GM21447 (cell line): ENCODE data around the gene WSCD1.

Source experiments
- ATAC-seq: cut with Tn5 transposase; IDR thresholded peaks from one replicate; pipeline ENCODE4 v1.9.1; 2021; ENCODE audit not compliant: unreplicated experiment

The WSCD1 gene

GRCh38 chr17:6069539-6070429 lies at the start of gene WSCD1:
TSS of gene WSCD1 (plus strand) at chr17:6070379. CDS start at chr17:6080659, 10,280 bp downstream.
- no peak for ATAC-seq

GRCh38 chr17:6021011-6021400 lies 49.2 kb upstream of the WSCD1 start:
- no peak for ATAC-seq

GRCh38 chr17:6021627-6022026 lies 48.6 kb upstream of the WSCD1 start:
- no peak for ATAC-seq

GRCh38 chr17:6023036-6023831 lies 46.9 kb upstream of the WSCD1 start:
- ATAC-seq = no peak

GRCh38 chr17:6024576-6024975 lies 45.6 kb upstream of the WSCD1 start:
- no peak for ATAC-seq

DNA sequence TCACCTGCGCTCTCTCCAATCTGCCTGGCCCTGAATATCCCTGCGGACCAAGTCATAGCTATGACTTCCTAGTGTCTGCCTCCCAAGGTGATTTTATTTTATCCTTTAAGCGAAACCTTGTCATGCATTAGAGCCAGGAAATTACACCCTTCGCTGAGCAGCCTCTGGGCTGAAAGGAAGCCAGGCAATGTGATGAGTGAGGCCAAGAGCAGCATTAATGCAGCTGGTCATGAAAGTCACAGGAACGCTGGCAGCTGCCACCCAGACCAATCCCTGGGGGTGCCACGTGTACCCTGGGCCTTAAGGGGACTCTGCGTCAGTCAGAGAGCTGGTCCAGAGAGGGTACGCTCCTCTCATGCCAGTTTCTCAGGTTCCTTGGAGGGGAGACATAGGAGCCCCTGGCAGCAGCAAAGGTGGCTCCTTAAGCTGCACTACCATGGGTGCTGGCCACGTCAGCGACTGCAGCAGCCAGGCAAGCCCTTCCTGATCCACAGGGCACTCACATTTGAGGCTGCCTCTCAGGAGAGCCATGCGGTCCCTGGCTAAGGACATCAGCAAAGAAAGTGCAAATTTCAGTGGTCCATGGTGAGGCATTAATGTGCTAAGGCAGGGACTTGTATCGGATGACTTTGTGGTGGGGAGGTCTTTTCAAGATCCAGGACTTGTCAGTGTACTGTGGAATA lies 42.7 kb upstream of the WSCD1 start:
- no peak for ATAC-seq

DNA sequence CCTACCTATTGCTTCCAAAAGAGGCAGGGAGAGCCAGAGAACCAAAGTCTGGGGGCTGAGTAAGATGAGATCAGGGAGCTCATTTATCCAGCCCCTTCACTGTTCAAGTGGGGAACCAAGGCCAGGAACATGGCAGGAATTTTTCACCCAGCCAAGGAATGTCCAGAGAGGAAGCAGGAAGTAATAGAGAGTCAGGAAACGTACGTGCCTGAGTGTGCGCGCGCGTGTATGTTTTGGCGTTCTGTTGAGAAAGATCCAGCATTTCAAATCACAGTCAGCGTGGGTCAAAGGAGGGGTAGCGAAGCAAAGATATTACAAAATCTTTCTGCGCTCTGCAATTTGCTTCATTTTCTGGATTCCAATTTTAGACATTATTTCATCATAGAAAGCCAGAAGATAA lies 41.9 kb upstream of the WSCD1 start:
- ATAC-seq = no peak

DNA sequence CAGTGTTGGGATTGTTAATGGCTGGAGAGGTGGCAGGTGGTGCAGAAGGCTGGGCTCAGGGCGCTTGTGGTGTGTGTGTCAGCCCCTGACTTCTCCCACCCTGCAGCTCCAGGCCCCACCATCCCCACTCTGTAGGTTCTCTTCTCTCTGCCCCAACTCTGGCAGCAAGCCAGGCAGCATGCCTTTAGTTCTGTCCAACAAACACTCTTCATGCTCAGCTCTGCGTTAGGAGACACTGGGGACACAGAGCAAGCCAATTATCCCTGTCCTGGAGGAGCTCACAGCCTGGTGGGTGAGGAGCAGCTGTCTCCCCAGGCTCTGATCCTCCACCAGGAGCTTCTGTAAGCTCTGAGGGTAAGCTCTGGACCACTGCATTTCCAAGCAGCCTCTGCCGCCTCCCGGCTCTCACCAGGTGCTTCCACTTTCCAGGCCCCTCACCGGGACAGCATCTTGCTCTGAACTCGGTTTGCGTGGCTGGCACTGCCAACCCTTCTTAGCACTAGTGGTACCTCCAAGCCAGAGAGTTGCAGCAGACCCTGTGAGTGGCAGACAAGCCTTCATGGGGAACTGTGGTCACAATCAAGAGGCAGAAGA lies 34.3 kb upstream of the WSCD1 start:
- ATAC-seq = no peak

DNA sequence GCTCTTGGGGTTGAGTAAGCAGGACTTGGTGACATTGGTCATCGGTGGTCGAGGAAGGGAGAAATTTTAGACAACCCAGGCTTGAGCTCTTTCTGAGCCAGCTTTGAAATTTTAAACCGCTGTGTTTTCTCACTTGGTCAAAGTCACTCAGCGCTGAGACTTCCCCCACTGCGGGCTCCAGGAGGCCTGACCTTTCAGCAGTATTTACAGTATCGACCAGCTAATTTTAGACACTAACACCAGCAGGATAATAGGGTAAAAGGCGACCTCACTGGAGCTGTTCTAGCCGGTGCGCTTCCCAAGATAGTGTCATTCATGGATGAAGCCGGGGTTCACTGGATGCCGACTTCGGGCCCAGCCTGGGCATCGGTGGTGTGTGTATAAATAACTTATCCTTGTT lies 29.7 kb upstream of the WSCD1 start:
- no peak for ATAC-seq

DNA sequence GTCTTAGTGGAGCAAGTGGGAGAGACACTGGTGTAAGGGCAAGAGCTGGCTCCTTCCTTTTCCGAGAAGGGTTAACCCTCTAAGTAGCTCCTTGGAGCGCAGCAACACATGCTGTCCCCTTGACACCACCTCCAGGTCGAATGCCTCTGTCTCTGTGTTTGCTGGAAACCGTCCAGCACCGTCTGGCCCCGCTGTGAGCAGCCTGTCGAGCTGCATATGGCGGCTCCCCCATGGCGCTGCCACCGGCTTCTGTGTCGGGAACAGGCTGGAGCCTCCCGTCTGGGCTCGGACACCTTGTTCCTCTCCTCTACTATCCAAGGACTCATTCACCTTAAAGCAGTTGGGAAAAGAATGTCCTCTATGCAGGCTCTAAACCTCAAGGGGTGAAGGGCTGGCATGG lies 28.9 kb upstream of the WSCD1 start:
- ATAC-seq = no peak

DNA sequence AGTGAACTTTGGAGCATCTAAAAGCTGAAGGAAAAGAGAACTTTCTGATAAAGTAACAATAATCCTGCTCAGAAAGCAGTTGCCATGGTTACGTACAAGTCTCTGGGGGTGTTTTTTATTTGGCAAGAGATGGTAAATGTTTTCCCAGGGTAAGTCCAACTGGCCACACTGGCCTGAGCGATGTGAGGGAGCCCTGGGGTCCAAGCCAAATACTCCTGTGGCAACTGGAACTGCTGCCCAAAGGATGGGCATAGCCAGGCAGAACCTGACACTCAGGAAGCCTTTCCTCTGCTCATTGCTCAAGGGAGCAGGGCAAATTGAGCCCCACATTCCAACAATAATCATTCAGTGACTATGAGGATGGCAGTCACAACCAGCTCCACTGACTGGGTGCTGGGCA lies 26.8 kb upstream of the WSCD1 start:
- ATAC-seq = no peak

DNA sequence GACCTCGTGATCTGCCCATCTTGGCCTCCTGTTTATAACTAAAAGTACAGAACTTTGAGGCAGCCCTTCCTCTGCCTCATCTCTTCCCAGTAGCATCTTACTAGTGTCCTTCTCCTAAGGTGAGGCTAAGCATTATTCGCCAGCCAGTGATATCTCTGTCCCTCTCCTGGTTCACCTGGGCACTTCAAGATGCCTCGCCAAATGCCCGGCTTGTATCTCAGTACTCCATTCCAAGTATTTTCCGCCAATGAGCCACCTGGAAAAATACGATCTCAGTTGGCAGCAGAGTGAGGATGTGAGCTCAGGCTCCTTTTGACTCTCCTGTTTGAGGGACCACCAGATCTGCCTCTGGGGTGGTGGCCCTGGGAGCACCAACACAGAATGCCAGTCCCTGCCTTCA lies 25.9 kb upstream of the WSCD1 start:
- no peak for ATAC-seq

GRCh38 chr17:6045621-6046357 lies 24.4 kb upstream of the WSCD1 start:
- no peak for ATAC-seq

GRCh38 chr17:6046431-6046830 lies 23.7 kb upstream of the WSCD1 start:
- ATAC-seq = no peak

DNA sequence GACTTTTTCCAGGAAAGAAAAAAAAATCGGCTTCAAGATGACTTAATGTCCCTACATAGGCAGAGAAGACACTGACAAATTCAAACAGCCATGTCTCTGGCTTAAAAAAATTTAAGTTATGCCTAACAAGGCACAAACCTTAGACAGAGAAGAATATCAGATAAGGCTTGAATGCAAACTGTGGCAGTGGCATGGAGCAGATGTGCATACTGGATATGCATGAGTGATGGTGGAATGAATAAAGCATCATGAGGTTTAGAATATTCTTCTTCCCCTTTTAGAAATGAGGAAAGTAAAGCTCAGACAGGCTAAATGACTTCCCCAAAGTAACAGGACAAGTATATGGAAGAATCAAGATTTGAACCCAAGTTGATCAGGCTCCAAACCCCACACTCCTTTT lies 23.2 kb upstream of the WSCD1 start:
- no peak for ATAC-seq

DNA sequence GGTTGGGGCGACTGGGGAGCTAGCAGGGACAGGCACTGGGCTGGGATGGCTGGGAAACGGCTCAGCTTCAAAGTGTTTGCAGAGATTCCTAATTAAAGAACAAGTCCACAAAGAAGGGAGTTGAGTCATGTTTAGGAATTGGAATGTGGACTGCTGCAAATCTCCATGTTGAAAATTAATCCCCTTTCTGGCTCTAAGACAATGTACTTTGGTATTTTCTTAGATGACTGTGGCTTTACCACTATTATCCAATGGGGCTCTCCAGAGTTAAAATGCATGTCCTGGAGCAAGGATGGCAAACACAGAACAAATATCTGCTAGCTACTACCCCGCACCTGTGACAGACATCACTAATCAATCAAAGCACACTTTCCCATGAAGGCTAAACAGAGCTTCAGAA lies 22.2 kb upstream of the WSCD1 start:
- ATAC-seq = no peak

DNA sequence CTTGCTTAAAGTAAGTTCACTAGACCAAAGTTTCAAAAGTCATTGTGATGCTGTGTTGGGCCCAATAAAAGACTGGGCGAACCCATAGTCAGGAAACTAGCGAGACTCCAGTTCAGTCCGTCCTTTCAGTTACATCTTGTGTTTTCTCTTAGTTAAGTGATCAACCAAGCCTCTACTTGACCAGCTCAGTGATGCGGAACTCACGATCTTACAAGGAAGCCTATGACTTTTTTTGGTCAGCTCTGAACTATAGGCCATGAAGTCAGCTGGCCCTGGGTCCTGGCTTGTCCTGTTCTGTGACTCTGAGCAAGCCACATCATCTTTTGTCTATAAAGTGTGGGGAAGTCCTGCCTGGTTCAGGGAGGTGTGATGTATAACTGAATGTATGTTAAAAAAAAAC lies 21.7 kb upstream of the WSCD1 start:
- no peak for ATAC-seq

GRCh38 chr17:6052926-6053325 lies 17.3 kb upstream of the WSCD1 start:
- no peak for ATAC-seq

GRCh38 chr17:6054372-6054771 lies 15.8 kb upstream of the WSCD1 start:
- ATAC-seq = no peak

GRCh38 chr17:6056104-6056503 lies 14.1 kb upstream of the WSCD1 start:
- ATAC-seq = no peak

- no peak for ATAC-seq
Observed at GRCh38 chr17:6057562-6057961, 12.6 kb upstream of the WSCD1 start.
